ENCODE results near the gene TMEM18.
"Not testable (repeated sequence)": the region's sequence is repeated elsewhere in the genome, so short reads cannot be mapped to it uniquely, and the experiment has no call there.

The TMEM18 gene

DNA sequence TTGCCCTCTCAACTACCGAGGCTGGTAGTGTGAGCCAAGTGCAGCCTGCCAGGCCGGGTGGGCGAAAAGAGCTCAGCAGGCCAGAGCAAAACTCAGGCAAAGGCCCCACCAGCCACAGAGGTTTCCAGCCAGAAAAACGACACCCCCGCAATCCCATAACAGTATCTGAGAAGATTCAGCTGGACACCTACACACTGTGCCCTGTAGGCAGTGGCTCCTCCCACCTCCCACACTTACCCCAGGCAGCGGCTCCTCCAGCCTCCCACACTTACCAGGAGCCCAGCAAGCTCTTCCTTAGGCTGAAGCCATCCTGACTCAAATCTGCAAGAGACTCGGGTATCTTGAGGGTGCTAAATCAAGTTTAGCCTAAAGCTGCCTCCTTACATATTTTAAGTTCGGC, 15.6 kb upstream of the TMEM18 start:
- DNase-seq: peak in 1 of 2 experiments; percentile 21

- DNase-seq: no peak
Observed at GRCh38 chr2:691821-692761, 14.9 kb upstream of the TMEM18 start.

DNA sequence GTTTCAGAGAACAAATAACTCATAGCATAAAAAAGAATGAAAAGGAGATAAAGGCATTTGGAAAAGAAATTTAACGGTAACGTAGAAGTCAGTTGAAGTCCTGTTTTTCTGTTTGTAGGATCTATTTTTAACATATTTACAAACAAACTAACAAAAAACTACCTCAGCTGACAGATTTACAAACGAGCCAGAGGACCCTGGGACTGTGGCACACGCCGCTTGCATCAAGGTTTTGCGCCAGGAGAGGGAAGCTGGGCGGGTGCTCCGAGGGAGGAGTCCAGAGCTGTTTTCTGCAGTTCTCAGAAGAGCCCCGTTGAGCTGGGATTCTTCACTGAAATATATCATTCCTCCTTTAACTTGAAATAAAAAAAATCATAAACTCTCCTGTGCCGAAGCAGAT, 13.6 kb upstream of the TMEM18 start:
- no peak for DNase-seq

GRCh38 chr2:689877-690510, 12.8 kb upstream of the TMEM18 start:
- no peak for DNase-seq

- DNase-seq: no peak
Observed at GRCh38 chr2:689237-689636, 12.0 kb upstream of the TMEM18 start.

GRCh38 chr2:688504-689076, 11.4 kb upstream of the TMEM18 start:
- no peak for DNase-seq

DNA sequence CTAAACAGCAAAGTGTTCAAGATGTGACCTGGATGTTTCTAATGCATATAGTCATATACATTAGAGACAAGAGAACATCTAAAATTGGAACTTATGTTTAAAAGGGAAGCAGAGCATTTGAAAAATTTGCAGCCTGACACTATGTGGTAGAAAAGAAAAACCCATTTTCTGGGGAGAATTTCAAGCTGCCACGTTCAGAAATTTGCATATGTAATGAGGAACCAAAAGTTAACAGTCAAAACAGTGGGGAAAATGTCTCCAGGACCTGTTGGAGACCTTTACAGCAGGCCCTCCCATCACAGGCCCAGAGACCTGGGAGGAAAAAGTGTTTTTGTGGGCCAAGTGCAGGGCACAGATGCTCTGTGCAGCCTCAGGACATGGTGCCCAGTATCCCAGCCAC, 8.2 kb upstream of the TMEM18 start:
- DNase-seq: no peak

DNA sequence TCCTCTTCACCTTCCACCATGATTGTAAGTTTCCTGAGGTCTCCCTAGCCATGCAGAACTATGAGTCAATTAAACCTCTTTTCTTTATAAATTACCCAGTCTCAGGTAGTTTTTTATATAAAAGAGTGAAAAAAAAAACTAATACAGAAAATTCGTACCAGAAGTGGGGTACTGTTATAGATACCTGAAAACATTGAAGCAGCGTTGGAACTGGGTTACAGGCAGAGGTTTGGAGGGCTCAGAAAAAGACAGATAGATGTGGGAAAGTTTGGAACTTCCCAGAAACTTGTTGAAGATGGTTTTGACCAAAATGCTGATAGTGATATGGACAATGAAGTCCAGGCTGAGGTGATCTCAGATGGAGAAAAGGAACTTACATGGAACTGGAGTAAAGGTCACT, 7.7 kb upstream of the TMEM18 start:
- DNase-seq: not testable (repeated sequence)

DNA sequence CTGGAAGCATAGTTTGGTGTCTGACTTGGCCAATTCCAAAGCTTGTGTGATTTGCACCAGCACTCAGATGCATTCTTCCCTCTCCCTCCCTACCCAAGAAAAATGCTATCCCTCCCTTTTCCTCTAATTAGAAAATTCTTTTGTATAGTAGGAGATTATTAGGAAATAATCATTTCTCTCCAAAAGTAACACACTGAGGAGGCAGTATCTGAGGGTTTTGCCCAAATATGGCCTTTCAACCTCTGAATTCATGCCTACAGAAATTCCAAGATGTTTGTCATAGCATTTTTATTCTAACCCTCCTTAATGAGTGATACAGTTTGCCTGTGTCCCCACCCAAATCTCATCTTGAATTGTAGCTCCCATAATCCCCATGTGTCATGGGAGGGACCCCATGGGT, 5.0 kb upstream of the TMEM18 start:
- DNase-seq: no peak

GRCh38 chr2:681312-681711, 4.1 kb upstream of the TMEM18 start:
- DNase-seq: no peak

DNA sequence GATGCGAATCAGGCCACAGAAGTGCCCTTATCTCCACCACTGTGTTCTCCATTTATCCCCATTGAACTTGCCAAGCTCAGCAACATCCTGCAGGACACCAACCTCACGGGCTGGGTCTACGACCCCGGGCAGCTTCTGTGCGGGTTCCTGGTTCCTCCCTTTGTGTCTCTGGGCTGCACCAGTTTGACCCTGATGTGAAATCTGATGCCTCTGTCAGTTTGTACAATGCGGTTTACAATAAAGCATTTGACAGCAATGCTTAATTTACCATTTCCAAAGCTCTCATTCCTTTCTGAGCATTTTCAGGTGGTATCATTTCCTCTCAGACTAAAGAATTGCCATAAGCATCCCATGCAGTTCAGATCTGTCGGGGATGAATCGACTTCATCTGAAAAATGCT, 3.3 kb upstream of the TMEM18 start:
- DNase-seq: no peak

- DNase-seq: no peak
Observed at GRCh38 chr2:678964-679363, 1.8 kb upstream of the TMEM18 start.

DNA sequence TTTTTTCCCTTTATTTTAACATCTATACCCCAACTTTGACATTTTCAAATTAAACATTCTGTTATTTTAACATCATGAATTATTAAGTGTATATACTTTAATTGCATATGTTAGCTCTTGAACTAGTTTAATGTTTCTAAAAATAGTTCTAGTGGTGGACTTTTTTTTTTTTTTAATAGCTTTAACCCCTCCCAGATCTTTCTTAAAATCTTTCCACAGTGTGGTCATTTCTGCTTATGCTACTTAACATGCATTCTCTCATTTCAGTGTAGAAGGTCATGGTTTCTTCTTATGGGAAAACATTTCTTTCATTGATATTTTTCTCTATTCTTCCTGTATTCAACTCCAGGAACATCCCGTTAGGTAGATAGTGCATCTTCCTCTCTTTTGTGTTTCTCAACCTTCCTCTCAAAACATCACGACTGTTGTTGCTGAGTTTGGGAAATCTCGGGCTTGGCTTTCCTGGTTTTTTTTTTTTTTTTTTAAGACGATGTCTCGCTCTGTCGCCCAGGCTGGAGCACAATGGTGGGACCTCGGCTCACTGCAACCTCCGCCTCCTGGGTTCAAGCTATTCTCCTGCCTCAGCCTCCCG, 849 bp upstream of the TMEM18 start:
- DNase-seq: no peak

DNA sequence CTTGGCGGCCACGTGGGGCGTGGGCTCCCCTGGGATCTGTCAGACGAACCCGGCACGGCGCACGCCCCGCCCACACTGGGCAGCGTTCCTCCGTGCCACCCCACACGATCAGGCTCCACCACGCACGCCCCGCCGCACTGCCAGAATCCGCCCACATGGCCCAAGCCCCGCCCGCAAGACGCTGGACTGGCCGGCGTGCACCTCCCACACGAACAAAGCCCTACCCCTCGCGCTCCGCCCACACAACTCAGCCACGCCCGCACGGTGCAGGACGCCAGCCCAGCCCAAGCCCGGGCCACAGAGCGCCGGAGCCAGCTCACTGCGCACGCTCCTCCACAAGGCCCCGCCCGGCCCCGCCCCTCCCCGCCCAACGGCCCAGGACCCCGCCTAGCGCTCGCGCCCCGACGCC, 555 bp downstream of the TMEM18 start:
- peak in 1 of 2 experiments; percentile 97 for DNase-seq

DNA sequence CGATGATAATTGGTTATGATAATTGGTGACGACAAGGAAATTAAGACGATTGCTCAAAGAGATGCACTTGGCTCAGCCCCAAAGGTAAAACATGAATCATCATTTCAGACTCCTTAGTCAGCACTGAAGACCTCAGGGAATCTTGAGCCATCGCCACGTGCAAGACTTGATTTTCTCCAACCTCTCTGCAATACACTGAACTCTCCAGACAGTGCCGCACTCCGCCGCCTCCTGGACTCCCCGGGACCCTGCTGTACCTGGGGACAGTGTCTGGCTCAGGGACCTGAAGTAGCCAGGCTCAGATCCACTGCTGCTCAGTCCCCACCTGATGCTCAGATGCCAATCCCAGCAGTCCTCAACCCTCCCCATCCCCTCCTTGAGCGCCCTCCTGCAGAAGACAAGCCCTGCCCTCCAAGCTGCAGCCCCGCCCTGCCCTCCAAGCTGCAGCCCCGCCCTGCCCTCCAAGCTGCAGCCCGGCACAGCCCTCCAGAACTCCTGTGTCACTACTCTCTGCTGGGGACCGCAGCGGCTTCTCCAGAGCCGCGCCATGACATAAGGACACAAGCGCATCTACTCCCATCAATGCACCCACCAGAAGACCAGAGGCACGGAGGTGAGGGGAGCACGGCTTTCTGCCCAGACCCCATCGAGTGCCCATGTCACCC, 1.1 kb downstream of the TMEM18 start:
- peak in 1 of 2 experiments; percentile 24 for DNase-seq

DNA sequence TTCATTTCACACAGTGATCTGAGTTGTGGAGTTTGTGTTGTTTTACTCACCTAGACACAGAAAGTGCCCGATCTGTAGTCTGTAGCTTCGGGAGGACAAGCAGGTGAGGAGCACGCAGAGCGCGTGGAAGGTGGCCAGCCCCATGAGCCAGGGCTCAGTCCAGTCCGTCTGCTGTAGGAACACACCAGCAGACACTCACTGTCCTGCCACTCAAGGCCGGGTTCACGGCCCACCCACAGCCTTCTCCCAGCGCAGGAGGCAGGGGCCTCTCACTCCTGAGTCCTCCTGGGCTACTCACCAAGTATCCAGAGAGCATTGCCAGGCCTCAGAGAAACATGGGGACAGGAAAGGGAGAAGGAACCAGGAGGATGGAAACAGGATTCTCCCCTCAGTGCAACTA, 1.7 kb downstream of the TMEM18 start:
- DNase-seq: no peak

DNA sequence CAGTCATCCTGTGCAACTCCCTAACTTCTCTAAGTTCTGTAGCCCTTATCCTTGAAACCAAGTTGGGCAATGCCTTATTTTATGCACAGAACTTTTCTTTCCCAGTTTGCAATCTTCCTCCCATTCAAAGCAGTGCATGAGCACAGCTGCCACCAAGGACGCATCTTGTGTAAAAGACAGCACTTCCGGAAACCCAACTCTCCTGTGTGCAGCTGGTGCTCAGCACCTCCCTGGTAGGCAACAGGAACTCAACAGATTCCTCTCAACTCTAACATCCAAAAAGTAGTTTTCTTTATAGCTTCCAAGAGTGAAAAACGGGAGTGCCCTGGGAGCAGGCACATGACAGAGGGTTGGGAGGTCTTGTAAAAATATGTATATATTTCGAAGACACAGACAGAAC, 2.2 kb downstream of the TMEM18 start:
- DNase-seq: no peak

DNA sequence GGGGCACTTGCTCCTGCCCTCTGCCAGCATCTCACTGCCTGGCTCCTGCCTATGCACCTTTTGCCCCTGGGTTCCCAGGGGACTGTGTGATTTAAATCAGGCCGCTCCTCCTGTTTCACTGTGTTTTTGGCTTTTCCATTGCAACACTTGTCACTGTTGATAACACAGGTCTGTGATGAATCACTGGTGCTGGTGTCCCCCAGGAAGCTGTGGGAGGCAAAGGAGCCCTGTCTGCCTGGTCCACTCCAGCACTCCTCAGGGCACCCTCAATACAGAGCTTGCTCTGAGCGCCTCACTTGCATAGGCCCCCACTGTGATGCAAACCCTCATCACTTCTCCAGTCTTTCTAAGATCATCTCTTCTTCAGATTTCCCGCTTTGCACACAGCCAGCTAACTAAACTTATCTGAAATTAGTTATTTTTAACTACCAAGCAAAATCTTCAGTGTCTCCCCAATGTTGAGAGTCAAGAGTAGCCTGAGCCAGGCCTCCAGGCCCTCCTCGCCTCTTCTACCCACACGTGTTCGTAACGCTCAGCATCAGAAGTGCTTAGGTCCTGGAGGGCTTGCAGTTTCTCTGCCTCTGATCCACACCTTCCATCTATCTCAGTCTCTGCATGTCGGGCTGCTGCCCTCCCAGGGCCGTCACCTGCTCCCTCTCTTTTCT, 2.8 kb downstream of the TMEM18 start:
- DNase-seq: no peak

DNA sequence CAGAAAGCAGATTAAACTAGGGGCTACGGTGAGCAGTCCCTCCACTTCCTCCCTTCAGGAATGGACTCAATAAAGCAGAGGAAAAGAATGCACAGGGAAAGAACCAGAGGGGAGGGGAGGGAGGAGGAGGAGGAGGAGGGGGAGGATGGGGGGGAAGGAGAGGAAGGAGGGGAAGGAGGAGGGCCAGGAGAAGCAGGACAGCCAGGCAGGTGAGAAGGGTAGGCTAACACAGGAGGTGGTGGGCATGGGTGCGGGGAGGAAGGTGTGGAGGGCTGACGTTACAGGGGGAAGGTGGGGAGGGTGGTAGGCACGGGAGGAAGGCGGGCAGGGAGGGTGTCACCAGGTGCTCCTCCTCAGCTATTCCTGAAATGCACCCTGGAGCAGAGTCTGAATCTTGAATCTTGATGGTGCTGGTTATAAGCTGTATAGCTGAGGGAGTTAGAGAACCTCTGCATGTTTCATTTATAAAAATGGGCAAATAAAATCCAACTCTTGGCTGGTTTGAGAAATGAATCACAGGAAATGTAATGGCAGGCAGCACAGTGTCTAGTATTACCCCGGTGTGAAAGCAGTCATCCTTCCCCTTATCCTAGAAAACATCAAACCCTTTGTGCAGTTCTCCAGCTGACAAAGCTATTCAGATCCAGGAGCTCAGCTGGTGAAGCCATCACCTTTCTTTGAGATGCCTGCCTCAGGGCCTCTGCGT, 3.4 kb downstream of the TMEM18 start:
- no peak for DNase-seq

DNA sequence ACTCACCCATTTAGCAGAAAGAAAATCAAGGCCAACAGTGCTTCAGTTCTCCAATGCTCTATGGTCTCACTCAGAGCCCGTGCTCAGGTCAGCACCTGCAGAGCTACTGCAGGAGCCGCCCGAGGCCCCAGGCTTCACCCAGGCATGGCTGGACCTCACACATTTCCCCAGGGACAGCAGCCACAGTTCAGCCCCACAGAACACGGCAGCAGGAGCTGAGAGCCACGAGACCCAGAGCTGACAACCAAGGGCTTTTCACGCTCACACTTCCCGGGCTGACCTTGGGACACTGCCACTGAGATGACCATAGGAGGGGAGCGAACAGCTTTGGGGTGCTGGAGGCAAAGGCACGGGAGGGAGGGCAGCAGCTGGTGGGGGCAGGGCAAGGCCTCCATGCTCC, 4.2 kb downstream of the TMEM18 start:
- no peak for DNase-seq

- no peak for DNase-seq
Observed at GRCh38 chr2:672606-672905, 4.7 kb downstream of the TMEM18 start.

Data from stimulated activated CD4-positive, alpha-beta T cell treated with anti-CD3 and anti-CD28 coated beads, Interleukin-4, amount 100 ng/mL, for 4 hours (primary cell).